ENCODE results near the gene ERH. TPM values are rescaled to one million over a fixed set of nuclear protein-coding genes. Genes with fewer than 3 reads are reported as not detected.

The ERH gene
- total RNA-seq, 1 experiment from 2014 or later = 125 TPM

Other genes with a start within 250 kb of the ERH start
- gene DCAF5, start 245.2 kb downstream of the ERH start, total RNA-seq (2014; rRNA removed; shearing (Covaris generic)) = 10.5 and 11.5 TPM in 2 replicates
- 12.2 and 15.6 TPM in 2 replicates for gene EXD2, start 206.8 kb downstream of the ERH start, total RNA-seq (2014; rRNA removed; shearing (Covaris generic))
- gene GALNT16, start 138.1 kb downstream of the ERH start, total RNA-seq (2014; rRNA removed; shearing (Covaris generic)) = 0.10 and 0.12 TPM in 2 replicates
- 80.9 and 88.7 TPM in 2 replicates for gene SLC39A9, start 393 bp upstream of the ERH start, total RNA-seq (2014; rRNA removed; shearing (Covaris generic))
- gene PLEKHD1, start 86.4 kb upstream of the ERH start, total RNA-seq (2014; rRNA removed; shearing (Covaris generic)) = not detected in 2 replicates
- not detected in 2 replicates for gene CCDC177, start 176.6 kb upstream of the ERH start, total RNA-seq (2014; rRNA removed; shearing (Covaris generic))
- 3.9 and 5.8 TPM in 2 replicates for gene SUSD6, start 213.3 kb upstream of the ERH start, total RNA-seq (2014; rRNA removed; shearing (Covaris generic))

Measured in RPMI7951 (cell line).